Stimulated activated naive B cell treated with anti-CD40 and anti-IgM and Interleukin-4, amounts not matched to agents 10 μg/mL and 1 μg/mL and 100 μg/mL, for 72 hours (primary cell): ENCODE data around the gene NCAM1.
"Not testable (repeated sequence)": the region's sequence is repeated elsewhere in the genome, so short reads cannot be mapped to it uniquely, and the experiment has no call there.

Source experiments
- ATAC-seq, 2 donors: fragments of 150-1000 bp; cut with Tn5 transposase; replicated peaks; 2 replicates each; pipeline ENCODE4 v1.10.0; 2021; ENCODE audit warnings: moderate library complexity in 1 of 2
- DNase-seq: peaks from one replicate; pipeline ENCODE4 v3.0.0; 2021
- H3K27ac Mint-ChIP-seq: one replicate; pipeline ENCODE4 v1.8.0; 2022; ENCODE audit warnings: mild to moderate bottlenecking, mixed read lengths
- H3K27me3 Mint-ChIP-seq, 2 donors: one replicate each; pipeline ENCODE4 v1.8.0; 2022; ENCODE audit warnings: mixed read lengths in 2 of 2
- H3K36me3 Mint-ChIP-seq, 2 donors: one replicate each; pipeline ENCODE4 v1.8.0; 2022; ENCODE audit warnings: mixed read lengths in 2 of 2, mild to moderate bottlenecking in 1 of 2
- H3K4me1 Mint-ChIP-seq, 2 donors: one replicate each; pipeline ENCODE4 v1.8.0; 2022; ENCODE audit warnings: mixed read lengths in 2 of 2, mild to moderate bottlenecking in 1 of 2
- H3K4me3 Mint-ChIP-seq, 2 donors: one replicate each; pipeline ENCODE4 v1.8.0; 2022; ENCODE audit warnings: mild to moderate bottlenecking in 2 of 2, mixed read lengths in 2 of 2, moderate library complexity in 1 of 2
- H3K9me3 Mint-ChIP-seq, 2 donors: one replicate each; pipeline ENCODE4 v1.8.0; 2022; ENCODE audit warnings: mixed read lengths in 2 of 2, mild to moderate bottlenecking in 1 of 2

The NCAM1 gene

GRCh38 chr11:112961146-112961668 lies at the start of gene NCAM1:
Gene NCAM1 (plus strand): TSS chr11:112961420.
- H3K9me3 Mint-ChIP-seq: no peaks in the 10 kb centered on the region
- H3K27ac Mint-ChIP-seq: peak within 1 kb of the TSS; percentile 70
- H3K4me3 Mint-ChIP-seq: peak within 1 kb of the TSS; percentile 56 to 75
- peaks cover 12 to 15% of the 10 kb centered on the region in 2 donors for H3K4me1 Mint-ChIP-seq
- peaks cover 51 to 67% of the 10 kb centered on the region in 2 donors for H3K27me3 Mint-ChIP-seq
- DNase-seq (peak; percentile 2), ATAC-seq (peak; percentile 38 to 61)
- peaks cover 0 to 4% of the 10 kb centered on the region in 2 donors for H3K36me3 Mint-ChIP-seq

GRCh38 chr11:112922606-112923005 lies 38.6 kb upstream of the NCAM1 start:
- H3K27ac Mint-ChIP-seq: no peak overlapping the region
- H3K27me3 Mint-ChIP-seq: no peaks in the 10 kb centered on the region
- ATAC-seq (no peak), DNase-seq (no peak)
- no peak overlapping the region for H3K4me3 Mint-ChIP-seq
- H3K36me3 Mint-ChIP-seq: no peaks in the 10 kb centered on the region
- peaks cover 2 to 6% of the 10 kb centered on the region in 2 donors for H3K9me3 Mint-ChIP-seq
- no peaks in the 10 kb centered on the region for H3K4me1 Mint-ChIP-seq

GRCh38 chr11:112924836-112925235 lies 36.4 kb upstream of the NCAM1 start:
- not testable (repeated sequence) for H3K27me3 Mint-ChIP-seq, ATAC-seq, DNase-seq, H3K9me3 Mint-ChIP-seq, H3K4me1 Mint-ChIP-seq, H3K36me3 Mint-ChIP-seq, H3K4me3 Mint-ChIP-seq, H3K27ac Mint-ChIP-seq

GRCh38 chr11:112925516-112926310 lies 35.5 kb upstream of the NCAM1 start:
- Mint-ChIP-seq H3K4me3 (no peak overlapping the region), H3K27ac (no peak overlapping the region), H3K9me3 (peaks cover 2 to 6% of the 10 kb centered on the region in 2 donors), H3K27me3 (no peaks in the 10 kb centered on the region), H3K36me3 (no peaks in the 10 kb centered on the region), H3K4me1 (no peaks in the 10 kb centered on the region)
- ATAC-seq (no peak), DNase-seq (no peak)

- no peaks in the 10 kb centered on the region for H3K4me1 Mint-ChIP-seq
- no peak overlapping the region for H3K27ac Mint-ChIP-seq
- ATAC-seq (no peak), DNase-seq (no peak)
- H3K9me3 Mint-ChIP-seq: peaks cover 2 to 7% of the 10 kb centered on the region in 2 donors
- no peaks in the 10 kb centered on the region for H3K36me3 Mint-ChIP-seq
- H3K27me3 Mint-ChIP-seq: peaks cover 0 to 4% of the 10 kb centered on the region in 2 donors
- H3K4me3 Mint-ChIP-seq: no peak overlapping the region
Observed at GRCh38 chr11:112928136-112928535, 33.1 kb upstream of the NCAM1 start.

- ATAC-seq: no peak
- H3K27ac Mint-ChIP-seq: no peak overlapping the region
- H3K9me3 Mint-ChIP-seq: peaks cover 2 to 4% of the 10 kb centered on the region in 2 donors
- no peak overlapping the region for H3K4me3 Mint-ChIP-seq
- no peaks in the 10 kb centered on the region for H3K36me3 Mint-ChIP-seq
- H3K27me3 Mint-ChIP-seq: peaks cover 0 to 4% of the 10 kb centered on the region in 2 donors
- H3K4me1 Mint-ChIP-seq: no peaks in the 10 kb centered on the region
- DNase-seq: no peak
Observed at GRCh38 chr11:112929432-112929831, 31.8 kb upstream of the NCAM1 start.

GRCh38 chr11:112931703-112932102 lies 29.5 kb upstream of the NCAM1 start:
- Mint-ChIP-seq H3K27me3 (peaks cover 0 to 4% of the 10 kb centered on the region in 2 donors), H3K9me3 (peaks cover 2 to 7% of the 10 kb centered on the region in 2 donors), H3K4me1 (no peaks in the 10 kb centered on the region), H3K27ac (no peak overlapping the region), H3K4me3 (no peak overlapping the region), H3K36me3 (no peaks in the 10 kb centered on the region)
- DNase-seq (no peak), ATAC-seq (no peak)

GRCh38 chr11:112932593-112932992 lies 28.6 kb upstream of the NCAM1 start:
- Mint-ChIP-seq H3K27ac (no peak overlapping the region), H3K4me3 (no peak overlapping the region), H3K36me3 (no peaks in the 10 kb centered on the region), H3K4me1 (no peaks in the 10 kb centered on the region), H3K9me3 (peaks cover 2 to 9% of the 10 kb centered on the region in 2 donors), H3K27me3 (peaks cover 0 to 4% of the 10 kb centered on the region in 2 donors)
- ATAC-seq: no peak
- no peak for DNase-seq

GRCh38 chr11:112933970-112934369 lies 27.2 kb upstream of the NCAM1 start:
- DNase-seq (no peak), ATAC-seq (no peak)
- peaks cover 2 to 9% of the 10 kb centered on the region in 2 donors for H3K9me3 Mint-ChIP-seq
- H3K27me3 Mint-ChIP-seq: peaks cover 0 to 11% of the 10 kb centered on the region in 2 donors
- no peak overlapping the region for H3K4me3 Mint-ChIP-seq
- no peaks in the 10 kb centered on the region for H3K4me1 Mint-ChIP-seq
- H3K36me3 Mint-ChIP-seq: no peaks in the 10 kb centered on the region
- H3K27ac Mint-ChIP-seq: no peak overlapping the region

GRCh38 chr11:112941104-112941503 lies 20.1 kb upstream of the NCAM1 start:
- Mint-ChIP-seq H3K27me3 (peaks cover 0 to 8% of the 10 kb centered on the region in 2 donors), H3K4me1 (no peaks in the 10 kb centered on the region), H3K36me3 (no peaks in the 10 kb centered on the region), H3K27ac (no peak overlapping the region), H3K9me3 (peaks cover 0 to 9% of the 10 kb centered on the region in 2 donors), H3K4me3 (no peak overlapping the region)
- DNase-seq (no peak), ATAC-seq (no peak)

- no peak for DNase-seq
- Mint-ChIP-seq H3K36me3 (no peaks in the 10 kb centered on the region), H3K27ac (no peak overlapping the region), H3K27me3 (peaks cover 0 to 17% of the 10 kb centered on the region in 2 donors), H3K4me3 (no peak overlapping the region), H3K9me3 (peaks cover 0 to 4% of the 10 kb centered on the region in 2 donors), H3K4me1 (no peaks in the 10 kb centered on the region)
- no peak for ATAC-seq
Observed at GRCh38 chr11:112942966-112943643, 18.1 kb upstream of the NCAM1 start.

- H3K4me3 Mint-ChIP-seq: no peak overlapping the region
- H3K4me1 Mint-ChIP-seq: no peaks in the 10 kb centered on the region
- no peak overlapping the region for H3K27ac Mint-ChIP-seq
- no peaks in the 10 kb centered on the region for H3K36me3 Mint-ChIP-seq
- no peak for ATAC-seq
- peaks cover 8 to 21% of the 10 kb centered on the region in 2 donors for H3K27me3 Mint-ChIP-seq
- DNase-seq: no peak
- peaks cover under 1 to 4% of the 10 kb centered on the region in 2 donors for H3K9me3 Mint-ChIP-seq
Observed at GRCh38 chr11:112946866-112947265, 14.4 kb upstream of the NCAM1 start.

GRCh38 chr11:112949781-112950575 lies 11.2 kb upstream of the NCAM1 start:
- no peaks in the 10 kb centered on the region for H3K4me1 Mint-ChIP-seq
- no peak for DNase-seq
- H3K27ac Mint-ChIP-seq: no peak overlapping the region
- H3K36me3 Mint-ChIP-seq: no peaks in the 10 kb centered on the region
- no peak for ATAC-seq
- H3K9me3 Mint-ChIP-seq: peaks cover 0 to 5% of the 10 kb centered on the region in 2 donors
- H3K4me3 Mint-ChIP-seq: no peak overlapping the region
- H3K27me3 Mint-ChIP-seq: peaks cover 13 to 22% of the 10 kb centered on the region in 2 donors

GRCh38 chr11:112958670-112959069 lies 2.5 kb upstream of the NCAM1 start:
- Mint-ChIP-seq H3K4me1 (peaks cover 12 to 15% of the 10 kb centered on the region in 2 donors), H3K27ac (no peak overlapping the region), H3K27me3 (peaks cover 38 to 53% of the 10 kb centered on the region in 2 donors), H3K4me3 (no peak overlapping the region), H3K36me3 (peaks cover 0 to 4% of the 10 kb centered on the region in 2 donors), H3K9me3 (peaks cover 0 to 2% of the 10 kb centered on the region in 2 donors)
- DNase-seq: no peak
- no peak for ATAC-seq
